SK-N-SH (cell line): ENCODE measurements around the gene PRKCA.

ENCODE experiments used
- CHD2 ChIP-seq: fragments of 150-350 bp; IDR thresholded peaks from 2 replicates; pipeline ENCODE4 v1.6.1; 2018; ENCODE audit warnings: low read length; ENCODE audit not compliant: partially characterized antibody
- EP300 ChIP-seq, 2 experiments: IDR thresholded peaks; 2 replicates each; pipeline versions ENCODE4 v1.4.0 to v1.6.1; 2012; ENCODE audit warnings: borderline replicate concordance in 1 of 2, low read depth in 1 of 2, low read length in 1 of 2
- FOSL2 ChIP-seq: IDR thresholded peaks from 2 replicates; pipeline ENCODE4 v1.4.0; 2012; ENCODE audit warnings: low read depth, mild to moderate bottlenecking, moderate library complexity, borderline replicate concordance
- RFX5 ChIP-seq: IDR thresholded peaks from 2 replicates; pipeline ENCODE4 v1.6.1; 2012; ENCODE audit warnings: mild to moderate bottlenecking, improper control_type of control experiment, low read length
- TF ChIP-seq, protein P1 (sequence below): IDR thresholded peaks from 2 replicates; pipeline ENCODE4 v1.6.1; 2012; ENCODE audit warnings: mild to moderate bottlenecking, low read depth, low read length, moderate library complexity
- TF ChIP-seq, protein P2 (sequence below): fragments of 200-600 bp; sonication (generic); IDR thresholded peaks from 2 replicates; pipeline ENCODE4 v1.6.1; 2017; ENCODE audit warnings: antibody characterized with exemption, mild to moderate bottlenecking, moderate library complexity

- TF ChIP-seq EP300 (IDR thresholded peaks at IDR 0.05; ENCODE audit: borderline replicate concordance in 1 of 2, low read depth in 1 of 2, low read length in 1 of 2) (0 out of 4 replicates have a peak, but pooled peaks of 1 of the 2 experiments have one; percentile 14), CHD2 (no peak), FOSL2 (no peak), RFX5 (no peak)
- TF ChIP-seq, protein P1, sequence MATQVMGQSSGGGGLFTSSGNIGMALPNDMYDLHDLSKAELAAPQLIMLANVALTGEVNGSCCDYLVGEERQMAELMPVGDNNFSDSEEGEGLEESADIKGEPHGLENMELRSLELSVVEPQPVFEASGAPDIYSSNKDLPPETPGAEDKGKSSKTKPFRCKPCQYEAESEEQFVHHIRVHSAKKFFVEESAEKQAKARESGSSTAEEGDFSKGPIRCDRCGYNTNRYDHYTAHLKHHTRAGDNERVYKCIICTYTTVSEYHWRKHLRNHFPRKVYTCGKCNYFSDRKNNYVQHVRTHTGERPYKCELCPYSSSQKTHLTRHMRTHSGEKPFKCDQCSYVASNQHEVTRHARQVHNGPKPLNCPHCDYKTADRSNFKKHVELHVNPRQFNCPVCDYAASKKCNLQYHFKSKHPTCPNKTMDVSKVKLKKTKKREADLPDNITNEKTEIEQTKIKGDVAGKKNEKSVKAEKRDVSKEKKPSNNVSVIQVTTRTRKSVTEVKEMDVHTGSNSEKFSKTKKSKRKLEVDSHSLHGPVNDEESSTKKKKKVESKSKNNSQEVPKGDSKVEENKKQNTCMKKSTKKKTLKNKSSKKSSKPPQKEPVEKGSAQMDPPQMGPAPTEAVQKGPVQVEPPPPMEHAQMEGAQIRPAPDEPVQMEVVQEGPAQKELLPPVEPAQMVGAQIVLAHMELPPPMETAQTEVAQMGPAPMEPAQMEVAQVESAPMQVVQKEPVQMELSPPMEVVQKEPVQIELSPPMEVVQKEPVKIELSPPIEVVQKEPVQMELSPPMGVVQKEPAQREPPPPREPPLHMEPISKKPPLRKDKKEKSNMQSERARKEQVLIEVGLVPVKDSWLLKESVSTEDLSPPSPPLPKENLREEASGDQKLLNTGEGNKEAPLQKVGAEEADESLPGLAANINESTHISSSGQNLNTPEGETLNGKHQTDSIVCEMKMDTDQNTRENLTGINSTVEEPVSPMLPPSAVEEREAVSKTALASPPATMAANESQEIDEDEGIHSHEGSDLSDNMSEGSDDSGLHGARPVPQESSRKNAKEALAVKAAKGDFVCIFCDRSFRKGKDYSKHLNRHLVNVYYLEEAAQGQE, result no peak
- TF ChIP-seq, protein P2, sequence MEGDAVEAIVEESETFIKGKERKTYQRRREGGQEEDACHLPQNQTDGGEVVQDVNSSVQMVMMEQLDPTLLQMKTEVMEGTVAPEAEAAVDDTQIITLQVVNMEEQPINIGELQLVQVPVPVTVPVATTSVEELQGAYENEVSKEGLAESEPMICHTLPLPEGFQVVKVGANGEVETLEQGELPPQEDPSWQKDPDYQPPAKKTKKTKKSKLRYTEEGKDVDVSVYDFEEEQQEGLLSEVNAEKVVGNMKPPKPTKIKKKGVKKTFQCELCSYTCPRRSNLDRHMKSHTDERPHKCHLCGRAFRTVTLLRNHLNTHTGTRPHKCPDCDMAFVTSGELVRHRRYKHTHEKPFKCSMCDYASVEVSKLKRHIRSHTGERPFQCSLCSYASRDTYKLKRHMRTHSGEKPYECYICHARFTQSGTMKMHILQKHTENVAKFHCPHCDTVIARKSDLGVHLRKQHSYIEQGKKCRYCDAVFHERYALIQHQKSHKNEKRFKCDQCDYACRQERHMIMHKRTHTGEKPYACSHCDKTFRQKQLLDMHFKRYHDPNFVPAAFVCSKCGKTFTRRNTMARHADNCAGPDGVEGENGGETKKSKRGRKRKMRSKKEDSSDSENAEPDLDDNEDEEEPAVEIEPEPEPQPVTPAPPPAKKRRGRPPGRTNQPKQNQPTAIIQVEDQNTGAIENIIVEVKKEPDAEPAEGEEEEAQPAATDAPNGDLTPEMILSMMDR, result no peak
Observed at GRCh38 chr17:66764506-66764905, 462.1 kb downstream of the PRKCA start.
